GM12891 (cell line): Measurements from ENCODE around the gene DDRGK1.

Experiments used
- PAX5 ChIP-seq: IDR thresholded peaks from 2 replicates; pipeline ENCODE4 v1.6.1; 2011; ENCODE audit warnings: low read length, moderate library complexity, mild to moderate bottlenecking; ENCODE audit not compliant: insufficient read depth, severe bottlenecking
- POLR2A ChIP-seq: IDR thresholded peaks from 2 replicates; pipeline ENCODE4 v1.6.1; 2011; ENCODE audit warnings: low read depth, low read length, control low read depth
- POLR2AphosphoS5 ChIP-seq: IDR thresholded peaks from 2 replicates; pipeline ENCODE4 v1.6.1; 2011; ENCODE audit warnings: low read depth, low read length, control low read depth
- POU2F2 ChIP-seq: IDR thresholded peaks from 2 replicates; pipeline ENCODE4 v1.6.1; 2011; ENCODE audit warnings: low read depth, mild to moderate bottlenecking, control low read depth, low read length, moderate library complexity
- SPI1 ChIP-seq: IDR thresholded peaks from 2 replicates; pipeline ENCODE4 v1.6.1; 2011; ENCODE audit warnings: low read depth, low read length, control low read depth

DNA sequence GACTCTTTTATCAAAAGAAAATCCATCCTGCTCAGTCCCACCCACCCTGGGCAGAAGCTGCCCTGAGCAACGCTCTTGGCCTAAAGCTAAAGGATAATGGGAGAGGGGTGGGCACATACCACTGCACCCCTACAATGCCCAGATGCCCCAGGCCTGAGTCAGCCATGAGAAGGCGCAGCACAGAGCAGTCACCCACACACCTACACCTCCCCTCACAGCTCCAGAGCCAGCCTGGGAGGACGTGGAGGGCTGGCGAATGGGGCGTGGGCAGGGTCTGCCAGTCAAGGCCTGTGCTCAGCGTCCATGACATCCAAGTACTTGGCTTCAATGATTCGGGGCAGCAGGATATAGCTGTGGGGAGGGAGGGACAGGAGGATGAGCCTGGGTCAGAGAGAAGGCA lies 23.0 kb upstream of the DDRGK1 start:
- TF ChIP-seq POLR2A (no peak), SPI1 (no peak), POLR2AphosphoS5 (no peak), PAX5 (no peak), POU2F2 (no peak)
